ENCODE data around the gene ZNF709.
"Not testable (repeated sequence)": the region's sequence is repeated elsewhere in the genome, so short reads cannot be mapped to it uniquely, and the experiment has no call there.

Gene ZNF709

GRCh38 chr19:12484371-12485051 is at the start of gene ZNF709:
ZNF709 (minus strand) TSS chr19:12484816; CDS start chr19:12484657, 159 bp downstream.
- DNase-seq (ENCODE audit: low spot score) = peak; percentile 98

DNA sequence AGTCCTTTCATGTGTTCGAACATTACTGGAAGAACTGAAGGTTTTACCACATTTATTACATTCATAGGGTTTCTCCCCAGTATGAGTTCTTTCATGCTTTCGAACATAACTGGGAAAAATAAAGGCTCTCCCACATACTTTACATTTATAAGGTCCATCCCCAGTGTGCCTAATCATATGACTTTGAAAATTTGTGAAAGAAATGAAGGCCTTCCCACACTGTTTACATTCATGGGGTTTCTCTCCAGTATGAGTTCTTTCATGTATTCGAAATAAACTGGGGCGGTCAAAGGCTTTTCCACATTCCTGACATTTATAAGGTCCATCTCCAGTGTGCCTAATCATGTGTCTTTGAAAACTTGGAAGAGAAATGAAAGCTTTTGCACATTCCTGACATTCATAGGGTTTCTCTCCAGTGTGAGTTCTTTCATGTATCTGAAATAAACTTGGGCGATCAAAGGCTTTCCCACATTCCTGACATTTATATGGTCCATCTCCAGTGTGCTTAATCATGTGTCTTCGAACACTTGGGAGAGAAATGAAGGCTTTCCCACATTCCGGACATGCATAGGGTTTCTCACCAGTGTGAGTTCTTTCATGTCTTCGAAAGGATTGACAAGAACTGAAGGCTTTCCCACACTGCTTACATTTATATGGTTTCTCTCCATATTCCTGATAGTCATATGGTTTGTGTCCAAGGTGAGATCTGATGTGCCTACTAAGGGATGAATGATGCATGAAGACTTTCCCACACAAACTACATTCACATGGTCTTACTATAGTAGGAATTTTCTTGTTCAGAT is 42.6 kb upstream of the ZNF709 start:
- DNase-seq (ENCODE audit: low spot score) = no peak

DNA sequence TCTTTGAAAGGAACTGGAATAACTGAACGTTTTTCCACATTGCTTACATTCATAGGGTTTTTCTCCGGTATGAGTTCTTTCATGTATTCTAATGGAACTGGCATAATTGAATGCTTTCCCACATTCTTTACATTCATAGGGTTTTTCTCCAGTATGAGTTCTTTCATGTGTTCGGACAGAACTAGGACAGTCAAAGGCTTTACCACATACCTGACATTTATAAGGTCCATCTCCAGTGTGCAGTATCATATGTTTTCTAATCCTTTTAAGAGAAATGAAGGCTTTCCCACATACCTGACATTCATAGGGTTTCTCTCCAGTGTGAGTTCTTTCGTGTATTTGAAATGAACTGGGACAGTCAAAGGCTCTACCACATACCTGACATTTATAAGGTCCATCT is 41.9 kb upstream of the ZNF709 start:
- no peak for DNase-seq (ENCODE audit: low spot score)

GRCh38 chr19:12521996-12522395 is 37.4 kb upstream of the ZNF709 start:
- DNase-seq (ENCODE audit: low spot score) = no peak

- no peak for DNase-seq (ENCODE audit: low spot score)
Measured at GRCh38 chr19:12513531-12514061, 29.0 kb upstream of the ZNF709 start.

DNA sequence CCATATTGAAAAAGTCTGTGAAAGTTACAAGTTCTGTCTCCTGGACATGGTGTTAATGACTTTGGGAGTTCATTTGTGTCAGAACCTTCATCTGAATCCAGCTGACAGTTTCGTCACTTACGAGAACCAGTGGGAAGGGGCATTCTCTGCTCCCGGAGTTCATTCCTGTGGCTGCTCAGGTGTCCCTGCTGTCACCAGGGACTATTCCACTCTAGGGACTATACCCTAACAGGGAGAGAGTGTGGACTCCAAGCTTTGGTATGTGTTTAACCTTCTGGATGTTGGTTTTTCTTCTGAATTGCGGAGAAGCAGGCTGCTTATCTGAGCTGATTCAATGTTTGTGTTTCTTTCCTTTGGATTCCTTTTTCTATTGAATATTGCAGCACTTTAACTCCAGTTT is 12.4 kb upstream of the ZNF709 start:
- DNase-seq (ENCODE audit: low spot score) = no peak

- DNase-seq (ENCODE audit: low spot score) = no peak
Measured at GRCh38 chr19:12496480-12496879, 11.9 kb upstream of the ZNF709 start.

DNA sequence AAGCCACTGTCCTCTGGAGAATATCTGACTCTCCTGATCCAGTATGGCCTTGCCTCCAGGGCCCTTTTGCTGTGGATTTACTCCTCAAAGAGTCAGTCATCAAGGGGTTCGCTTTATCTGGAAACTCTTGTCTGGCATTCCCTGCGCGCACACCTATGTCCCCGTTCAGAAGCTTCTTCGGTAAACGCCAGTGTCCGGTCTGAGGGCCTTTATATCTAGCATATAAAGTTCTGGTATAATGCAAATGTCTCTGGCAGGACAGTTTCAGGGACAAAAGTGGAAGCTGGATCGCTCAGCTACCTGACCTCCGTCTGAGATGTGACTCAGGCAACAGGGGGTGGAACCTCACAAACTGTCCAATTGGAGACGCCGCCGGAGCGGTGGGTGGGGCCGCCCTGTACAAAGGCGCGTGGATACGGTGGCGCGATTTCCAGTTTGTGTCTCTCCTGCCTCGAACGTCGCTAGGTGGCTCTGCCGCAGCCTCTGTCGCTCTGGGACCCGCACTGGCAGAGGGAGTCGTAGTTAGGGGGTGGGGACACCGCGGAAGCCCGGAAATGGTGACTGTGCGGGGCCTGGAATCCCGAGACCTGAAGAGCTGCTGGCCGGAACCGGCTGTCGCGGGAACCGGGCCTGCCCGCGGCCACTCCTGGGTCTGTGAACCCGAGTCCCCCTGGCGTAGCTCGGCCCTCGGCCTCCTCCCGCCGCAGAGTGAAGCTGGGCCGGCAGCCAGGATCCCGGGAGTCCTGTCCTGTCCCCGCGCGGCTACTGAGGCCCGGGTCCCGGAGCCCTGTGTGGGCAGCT is 10.6 kb upstream of the ZNF709 start:
- DNase-seq (ENCODE audit: low spot score) = peak; percentile 94

- no peak for DNase-seq (ENCODE audit: low spot score)
Measured at GRCh38 chr19:12494260-12494860, 9.7 kb upstream of the ZNF709 start.

DNA sequence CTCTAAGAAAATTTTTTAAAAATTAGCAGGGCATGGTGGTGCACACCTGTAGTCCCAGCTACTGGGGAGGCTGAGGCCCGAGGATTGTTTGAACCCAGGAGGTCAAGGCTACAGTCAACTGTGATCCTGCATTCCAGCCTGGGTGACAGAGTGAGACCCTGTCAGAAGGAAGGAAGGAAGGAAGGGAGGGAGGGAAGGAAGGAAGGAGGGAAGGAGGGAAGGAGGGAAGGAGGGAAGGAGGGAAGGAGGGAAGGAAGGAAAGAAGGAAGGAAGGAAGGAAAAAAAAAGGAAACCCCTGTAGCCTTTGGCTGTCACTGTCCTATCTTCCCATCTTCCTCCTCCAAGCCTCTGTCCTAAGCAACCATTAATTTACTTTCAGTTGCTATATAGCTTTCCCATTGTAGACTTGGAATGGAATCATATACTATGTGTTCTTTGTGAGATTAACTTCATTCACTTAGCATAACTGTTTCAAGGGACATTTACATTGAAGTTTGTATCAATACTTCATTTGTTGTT is 1.7 kb upstream of the ZNF709 start:
- not testable (repeated sequence) for DNase-seq (ENCODE audit: low spot score)

- no peak for DNase-seq (ENCODE audit: low spot score)
Measured at GRCh38 chr19:12485571-12485970, 955 bp upstream of the ZNF709 start.

- no peak for DNase-seq (ENCODE audit: low spot score)
Measured at GRCh38 chr19:12485052-12485416, 418 bp upstream of the ZNF709 start.

DNA sequence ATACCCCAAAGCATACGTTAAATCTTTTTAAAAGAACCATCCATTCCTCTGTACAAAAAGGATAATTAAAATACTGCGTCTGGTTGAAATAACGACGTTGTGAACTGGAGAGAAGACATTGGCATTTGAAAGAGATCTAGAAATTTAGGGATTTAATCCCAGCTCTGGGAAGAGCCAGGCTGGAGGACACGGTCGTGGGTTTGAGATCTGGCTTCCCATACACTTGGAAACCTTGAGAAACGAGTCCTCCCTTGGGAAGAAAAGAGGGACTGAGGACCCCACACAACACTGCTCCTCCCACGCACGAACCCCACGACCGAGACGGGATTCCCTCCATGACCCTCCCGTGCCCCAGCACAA is 625 bp downstream of the ZNF709 start:
- DNase-seq (ENCODE audit: low spot score) = no peak

- no peak for DNase-seq (ENCODE audit: low spot score)
Measured at GRCh38 chr19:12482509-12482886, 2.1 kb downstream of the ZNF709 start.

DNA sequence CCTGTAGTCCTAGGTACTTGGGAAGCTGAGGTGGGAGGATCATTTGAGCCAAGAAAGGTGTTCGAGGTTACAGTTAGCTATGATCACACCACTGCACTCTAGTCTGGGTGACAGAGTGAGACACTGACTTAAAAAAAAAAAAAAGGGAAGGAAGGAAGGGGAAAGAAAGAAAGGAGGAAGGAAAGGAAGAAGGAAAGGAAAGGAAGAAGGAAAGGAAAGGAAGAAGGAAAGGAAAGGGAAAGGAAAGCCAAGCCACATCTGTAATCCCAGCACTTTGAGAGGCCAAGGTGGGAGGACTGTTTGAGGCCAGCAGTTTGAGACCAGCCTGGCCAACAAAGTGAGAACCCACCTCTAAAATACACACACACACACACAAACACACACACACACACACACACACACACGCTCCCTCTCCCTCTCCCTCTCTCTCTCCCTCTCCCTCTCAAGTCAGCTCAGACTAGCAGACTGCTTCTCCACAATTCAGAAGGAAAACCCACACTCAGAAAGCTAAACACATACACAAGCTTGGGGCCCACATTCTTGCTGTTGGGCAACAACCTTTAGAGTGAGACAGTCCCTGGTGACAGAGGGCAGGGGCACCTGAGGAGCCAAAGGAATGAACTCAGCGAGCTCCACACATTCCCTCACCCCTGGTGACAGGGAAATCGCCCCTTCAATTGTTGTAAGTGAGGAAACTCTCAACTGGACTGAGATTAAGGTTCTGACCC is 2.7 kb downstream of the ZNF709 start:
- DNase-seq (ENCODE audit: low spot score) = no peak

GRCh38 chr19:12478234-12478941 is 6.2 kb downstream of the ZNF709 start:
- no peak for DNase-seq (ENCODE audit: low spot score)

DNA sequence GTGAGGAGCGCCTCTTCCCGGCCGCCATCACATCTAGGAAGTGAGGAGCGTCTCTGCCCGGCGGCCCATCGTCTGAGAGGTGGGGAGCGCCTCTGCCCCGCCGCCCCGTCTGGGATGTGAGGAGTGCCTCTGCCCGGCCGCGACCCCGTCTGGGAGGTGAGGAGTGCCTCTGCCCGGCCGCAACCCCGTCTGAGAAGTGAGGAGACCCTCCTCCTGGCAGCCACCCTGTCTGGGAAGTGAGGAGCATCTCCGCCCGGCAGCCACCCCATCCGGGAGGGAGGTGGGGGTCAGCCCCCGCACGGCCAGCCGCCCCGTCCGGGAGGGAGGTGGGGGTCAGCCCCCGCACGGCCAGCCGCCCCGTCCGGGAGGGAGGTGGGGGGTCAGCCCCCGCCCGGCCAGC is 17.0 kb downstream of the ZNF709 start:
- not testable (repeated sequence) for DNase-seq (ENCODE audit: low spot score)

GRCh38 chr19:12465211-12465610 is 19.4 kb downstream of the ZNF709 start:
- DNase-seq (ENCODE audit: low spot score) = no peak

- no peak for DNase-seq (ENCODE audit: low spot score)
Measured at GRCh38 chr19:12464769-12465168, 19.8 kb downstream of the ZNF709 start.

- DNase-seq (ENCODE audit: low spot score) = not testable (repeated sequence)
Measured at GRCh38 chr19:12464139-12464538, 20.5 kb downstream of the ZNF709 start.

- DNase-seq (ENCODE audit: low spot score) = no peak
Measured at GRCh38 chr19:12453495-12453894, 31.1 kb downstream of the ZNF709 start.

All from D341Med (cell line).